GM18951 (cell line): ENCODE measurements around the gene ADAMTS1.

ENCODE experiments used
- POLR2A ChIP-seq: IDR thresholded peaks from 4 replicates; pipeline ENCODE4 v1.6.1; 2011; ENCODE audit warnings: mild to moderate bottlenecking; ENCODE audit not compliant: insufficient read length, insufficient read depth; ENCODE audit errors: extremely low read depth
- in situ Hi-C: fragments of 300-500 bp; cut with MboI; formaldehyde crosslinking; loops from one replicate; pipeline ENCODE4 v1.12.0; 2022; ENCODE audit warnings: low sequenced_read_pairs, mixed read lengths, inconsistent platforms; ENCODE audit not compliant: unreplicated experiment

The ADAMTS1 gene

GRCh38 chr21:26819740-26820324 is 25.4 kb downstream of the ADAMTS1 start:
- no peak for TF ChIP-seq POLR2A
- in situ Hi-C loops: no loop called here

- in situ Hi-C loops: no loop called here
- no peak for TF ChIP-seq POLR2A
These were observed 26.3 kb downstream of the ADAMTS1 start for GRCh38 chr21:26818906-26819305.

- no peak for TF ChIP-seq POLR2A
- in situ Hi-C loops: no loop called here
These were observed 30.0 kb downstream of the ADAMTS1 start for GRCh38 chr21:26815197-26815596.

- TF ChIP-seq POLR2A: no peak
- in situ Hi-C loops: no loop called here
These were observed 30.8 kb downstream of the ADAMTS1 start for GRCh38 chr21:26814386-26814785.

- in situ Hi-C loops: no loop called here
- no peak for TF ChIP-seq POLR2A
These were observed 31.7 kb downstream of the ADAMTS1 start for GRCh38 chr21:26813426-26813998.

GRCh38 chr21:26812173-26812572 is 33.0 kb downstream of the ADAMTS1 start:
- in situ Hi-C loops: no loop called here
- no peak for TF ChIP-seq POLR2A

GRCh38 chr21:26811482-26811881 is 33.7 kb downstream of the ADAMTS1 start:
- in situ Hi-C loops: no loop called here
- no peak for TF ChIP-seq POLR2A

- in situ Hi-C loops: no loop called here
These were observed 34.4 kb downstream of the ADAMTS1 start for GRCh38 chr21:26810676-26811415.

GRCh38 chr21:26810266-26810665 is 34.9 kb downstream of the ADAMTS1 start:
- in situ Hi-C loops: no loop called here
- no peak for TF ChIP-seq POLR2A

More at GRCh38 chr21:26810676-26811415, 34.4 kb downstream of the ADAMTS1 start:
- TF ChIP-seq POLR2A: no peak

- no peak for TF ChIP-seq POLR2A
- in situ Hi-C loops: no loop called here
These were observed 35.5 kb downstream of the ADAMTS1 start for GRCh38 chr21:26809745-26810144.

- in situ Hi-C loops: no loop called here
- no peak for TF ChIP-seq POLR2A
These were observed 38.4 kb downstream of the ADAMTS1 start for GRCh38 chr21:26806801-26807295.

- in situ Hi-C loops: no loop called here
- no peak for TF ChIP-seq POLR2A
These were observed 40.2 kb downstream of the ADAMTS1 start for GRCh38 chr21:26804895-26805609.

GRCh38 chr21:26801498-26801897 is 43.7 kb downstream of the ADAMTS1 start:
- TF ChIP-seq POLR2A: no peak

More at GRCh38 chr21:26801498-26801897, 43.7 kb downstream of the ADAMTS1 start:
- in situ Hi-C loops: no loop called here
